VCaP (cell line): ENCODE data around the gene CCDC112.
"Not testable (repeated sequence)": the region's sequence is repeated elsewhere in the genome, so short reads cannot be mapped to it uniquely, and the experiment has no call there.

Source experiments
- H3K27ac ChIP-seq: fragments of 450-650 bp; 2 replicates; pipeline ENCODE4 v1.5.1; 2017
- CTCF ChIP-seq: fragments of 450-650 bp; conservative IDR thresholded peaks from 2 replicates; pipeline ENCODE4 v1.5.1; 2017; ENCODE audit warnings: mild to moderate bottlenecking, moderate library complexity

Gene CCDC112

GRCh38 chr5:115337882-115338281 lies 41.4 kb upstream of the CCDC112 start:
- no peak overlapping the region for H3K27ac ChIP-seq
- TF ChIP-seq CTCF: no peak

GRCh38 chr5:115336964-115337363 lies 40.5 kb upstream of the CCDC112 start:
- H3K27ac ChIP-seq: no peak overlapping the region
- TF ChIP-seq CTCF: no peak

GRCh38 chr5:115336201-115336720 lies 39.8 kb upstream of the CCDC112 start:
- no peak overlapping the region for H3K27ac ChIP-seq
- TF ChIP-seq CTCF: no peak

GRCh38 chr5:115335301-115335700 lies 38.8 kb upstream of the CCDC112 start:
- H3K27ac ChIP-seq: no peak overlapping the region
- no peak for TF ChIP-seq CTCF

GRCh38 chr5:115333164-115333563 lies 36.7 kb upstream of the CCDC112 start:
- no peak for TF ChIP-seq CTCF
- H3K27ac ChIP-seq: no peak overlapping the region

GRCh38 chr5:115330830-115331229 lies 34.4 kb upstream of the CCDC112 start:
- no peak overlapping the region for H3K27ac ChIP-seq
- TF ChIP-seq CTCF: no peak

- no peak overlapping the region for H3K27ac ChIP-seq
- no peak for TF ChIP-seq CTCF
Measured at GRCh38 chr5:115329475-115329874, 33.0 kb upstream of the CCDC112 start.

- not testable (repeated sequence) for H3K27ac ChIP-seq
Measured at GRCh38 chr5:115328617-115329274, 32.3 kb upstream of the CCDC112 start.
